GM13977 (cell line): ENCODE results near the gene NAV3.

ENCODE experiments used
- DNase-seq: peaks from one replicate; pipeline ENCODE4 v3.0.0; 2012; ENCODE audit warnings: low spot score
- in situ Hi-C: fragments of 300-500 bp; cut with MboI; formaldehyde crosslinking; loops from one replicate; pipeline ENCODE4 v1.12.0; 2022; ENCODE audit warnings: low sequenced_read_pairs, low pct_unique_long_range_greater_than_20kb, mixed read lengths, inconsistent platforms; ENCODE audit not compliant: unreplicated experiment
- TF ChIP-seq, protein P1 (sequence below): IDR thresholded peaks from 2 replicates; pipeline ENCODE4 v1.5.1; 2012; ENCODE audit warnings: mild to moderate bottlenecking, control low read depth; ENCODE audit not compliant: insufficient read depth; ENCODE audit errors: extremely low read depth, missing control alignments

NAV3 gene

GRCh38 chr12:77941401-77941800, 110.7 kb downstream of the NAV3 start:
- TF ChIP-seq, protein P1, sequence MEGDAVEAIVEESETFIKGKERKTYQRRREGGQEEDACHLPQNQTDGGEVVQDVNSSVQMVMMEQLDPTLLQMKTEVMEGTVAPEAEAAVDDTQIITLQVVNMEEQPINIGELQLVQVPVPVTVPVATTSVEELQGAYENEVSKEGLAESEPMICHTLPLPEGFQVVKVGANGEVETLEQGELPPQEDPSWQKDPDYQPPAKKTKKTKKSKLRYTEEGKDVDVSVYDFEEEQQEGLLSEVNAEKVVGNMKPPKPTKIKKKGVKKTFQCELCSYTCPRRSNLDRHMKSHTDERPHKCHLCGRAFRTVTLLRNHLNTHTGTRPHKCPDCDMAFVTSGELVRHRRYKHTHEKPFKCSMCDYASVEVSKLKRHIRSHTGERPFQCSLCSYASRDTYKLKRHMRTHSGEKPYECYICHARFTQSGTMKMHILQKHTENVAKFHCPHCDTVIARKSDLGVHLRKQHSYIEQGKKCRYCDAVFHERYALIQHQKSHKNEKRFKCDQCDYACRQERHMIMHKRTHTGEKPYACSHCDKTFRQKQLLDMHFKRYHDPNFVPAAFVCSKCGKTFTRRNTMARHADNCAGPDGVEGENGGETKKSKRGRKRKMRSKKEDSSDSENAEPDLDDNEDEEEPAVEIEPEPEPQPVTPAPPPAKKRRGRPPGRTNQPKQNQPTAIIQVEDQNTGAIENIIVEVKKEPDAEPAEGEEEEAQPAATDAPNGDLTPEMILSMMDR: no peak
- DNase-seq: no peak
- in situ Hi-C loops: no loop called here

DNA sequence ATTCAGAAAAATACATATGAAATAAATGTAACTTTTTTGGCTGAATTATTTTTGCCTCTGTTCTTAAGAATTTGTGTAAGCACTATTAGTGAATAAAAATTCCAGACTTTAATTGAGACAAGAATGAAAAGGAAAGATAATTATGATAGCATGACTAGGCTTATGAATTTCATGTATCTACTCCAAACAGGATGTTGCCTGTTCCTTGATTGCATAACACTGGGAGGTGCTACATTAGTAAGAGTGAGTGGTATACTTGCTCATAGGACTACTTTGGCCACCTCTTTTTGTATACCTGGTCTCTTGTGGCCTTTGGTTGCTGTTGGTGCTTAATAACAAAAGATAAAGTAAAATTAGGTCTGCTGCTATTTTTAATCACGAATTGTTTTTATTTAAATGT, 112.8 kb downstream of the NAV3 start:
- no peak for DNase-seq
- TF ChIP-seq, protein P1: no peak
- in situ Hi-C loops: no loop called here

DNA sequence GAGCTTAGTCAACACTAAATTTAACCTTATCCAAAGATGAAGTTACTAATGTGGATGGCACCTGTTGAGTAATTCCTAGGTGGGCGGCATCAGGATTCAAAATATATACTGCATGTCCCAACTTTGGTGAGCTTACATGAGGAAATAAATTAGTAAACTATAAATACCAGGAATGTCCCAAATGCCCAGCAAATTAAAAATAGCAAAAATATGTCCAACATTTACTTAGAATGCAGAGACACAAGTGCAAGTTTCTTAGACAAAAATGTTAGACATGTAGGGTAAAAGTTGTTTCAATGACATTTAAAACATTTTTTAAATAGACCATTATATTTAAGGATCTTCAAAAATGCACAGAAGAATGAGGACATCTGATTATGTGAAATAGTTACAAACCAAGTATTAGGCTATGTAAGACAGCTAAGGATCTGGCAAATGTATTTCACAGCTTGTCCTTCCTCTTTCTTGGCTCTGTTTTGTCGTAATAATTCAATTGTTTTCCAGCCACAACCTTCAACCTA, 115.9 kb downstream of the NAV3 start:
- DNase-seq: no peak
- in situ Hi-C loops: no loop called here
- TF ChIP-seq, protein P1: no peak

GRCh38 chr12:77947330-77947729, 116.6 kb downstream of the NAV3 start:
- in situ Hi-C loops: no loop called here
- TF ChIP-seq, protein P1: no peak
- DNase-seq: no peak

GRCh38 chr12:77947746-77948145, 117.1 kb downstream of the NAV3 start:
- no peak for DNase-seq
- in situ Hi-C loops: no loop called here
- TF ChIP-seq, protein P1: no peak

DNA sequence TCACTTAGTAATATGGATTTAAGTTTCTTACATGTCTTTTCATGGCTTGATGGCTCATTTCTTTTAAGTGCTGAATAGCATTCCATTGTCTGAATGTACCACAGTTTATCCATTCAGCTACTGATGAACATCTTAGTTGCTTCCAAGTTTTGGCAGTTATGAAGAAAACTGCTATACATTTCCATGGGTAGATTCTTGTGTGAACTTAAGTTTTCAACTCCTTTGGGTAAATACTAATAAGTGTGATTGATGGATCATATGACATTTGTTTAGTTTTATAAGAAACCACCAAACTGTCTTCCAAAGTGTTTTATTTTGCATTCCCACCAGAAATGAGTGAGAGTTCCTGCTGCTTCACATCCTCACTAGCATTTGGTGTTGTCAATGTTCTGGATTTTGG, 119.2 kb downstream of the NAV3 start:
- in situ Hi-C loops: no loop called here
- TF ChIP-seq, protein P1: no peak
- no peak for DNase-seq
